HepG2 (cell line): ENCODE results near the gene PGAP3. TPM values are rescaled to one million over a fixed set of nuclear protein-coding genes. Genes with fewer than 3 reads are reported as not detected.

Source experiments
- GABPA ChIP-seq, 2 experiments: IDR thresholded peaks; 2 replicates each; pipeline ENCODE4 v1.6.1; 2011 to 2016; ENCODE audit warnings: low read depth in 2 of 2, low read length in 1 of 2, missing biosample characterization in 1 of 2, missing genetic modification characterization in 1 of 2
- MLLT10 ChIP-seq: sonication (generic); formaldehyde crosslinking; IDR thresholded peaks from 2 replicates; pipeline ENCODE4 v1.4.0; 2020; ENCODE audit warnings: missing genetic modification reagents
- MYPOP ChIP-seq: sonication (generic); formaldehyde crosslinking; IDR thresholded peaks from 2 replicates; pipeline ENCODE4 v1.8.1; 2023; ENCODE audit warnings: mild to moderate bottlenecking, moderate library complexity, missing genetic modification reagents
- NRL ChIP-seq: sonication (generic); formaldehyde crosslinking; IDR thresholded peaks from 2 replicates; pipeline ENCODE4 v1.5.0; 2020; ENCODE audit warnings: missing genetic modification reagents, mild to moderate bottlenecking, moderate library complexity, borderline replicate concordance
- PAXIP1 ChIP-seq: sonication (generic); formaldehyde crosslinking; conservative IDR thresholded peaks from 2 replicates; pipeline ENCODE4 v1.4.0; 2020; ENCODE audit warnings: mild to moderate bottlenecking, missing genetic modification reagents, moderate library complexity
- POLR2G ChIP-seq: fragments of 200-400 bp; formaldehyde crosslinking; IDR thresholded peaks from 2 replicates; pipeline ENCODE4 v1.6.1; 2018; ENCODE audit warnings: mild to moderate bottlenecking, low read depth, low read length, moderate library complexity
- PRMT3 ChIP-seq: sonication (generic); formaldehyde crosslinking; IDR thresholded peaks from 2 replicates; pipeline ENCODE4 v1.8.1; 2022; ENCODE audit warnings: low read depth, mild to moderate bottlenecking, moderate library complexity, missing genetic modification reagents, borderline replicate concordance
- SAP130 ChIP-seq: IDR thresholded peaks from 2 replicates; pipeline ENCODE4 v1.6.1; 2016; ENCODE audit warnings: low read depth
- SUZ12 ChIP-seq: fragments of 150-350 bp; IDR thresholded peaks from 2 replicates; pipeline ENCODE4 v1.6.1; 2014; ENCODE audit warnings: low read depth, low read length
- TGIF2 ChIP-seq: IDR thresholded peaks from 2 replicates; pipeline ENCODE4 v1.6.1; 2016; ENCODE audit warnings: control low read depth, missing compliant biosample characterization
- ZBTB10 ChIP-seq: sonication (generic); formaldehyde crosslinking; IDR thresholded peaks from 2 replicates; pipeline ENCODE4 v1.4.0; 2020; ENCODE audit warnings: missing genetic modification reagents, borderline replicate concordance
- ZFY ChIP-seq: sonication (generic); formaldehyde crosslinking; IDR thresholded peaks from 2 replicates; pipeline ENCODE4 v1.4.0; 2020; ENCODE audit warnings: missing genetic modification reagents
- ZNF235 ChIP-seq: sonication (generic); formaldehyde crosslinking; IDR thresholded peaks from 2 replicates; pipeline ENCODE4 v1.8.1; 2023; ENCODE audit warnings: mild to moderate bottlenecking, missing genetic modification reagents, borderline replicate concordance
- ZNF274 ChIP-seq: sonication (generic); formaldehyde crosslinking; IDR thresholded peaks from 2 replicates; pipeline ENCODE4 v1.5.1; 2020; ENCODE audit warnings: mild to moderate bottlenecking, missing genetic modification reagents
- ZNF3 ChIP-seq: IDR thresholded peaks from 2 replicates; pipeline ENCODE4 v1.7.0; 2017; ENCODE audit warnings: inconsistent platforms
- ZNF557 ChIP-seq: sonication (generic); formaldehyde crosslinking; IDR thresholded peaks from 2 replicates; pipeline ENCODE4 v1.4.0; 2020; ENCODE audit warnings: missing genetic modification reagents
- ZNF687 ChIP-seq: sonication (generic); formaldehyde crosslinking; IDR thresholded peaks from 2 replicates; pipeline ENCODE4 v1.5.1; 2020; ENCODE audit warnings: mild to moderate bottlenecking, missing genetic modification reagents, moderate library complexity
- polyA plus RNA-seq, 8 experiments: library from polyadenylated mRNA; depleted of rRNA in 3 of 8; stranded (reverse) in 7 of 8; unstranded in 1 of 8; fragments of >200 nt; fragmentation: Illumina TruSeq in 4 of 8; extraction: Trizol in 4 of 8; gene quantifications; 2 replicates each; pipeline versions ENCODE4 v1.2.1 to v1.2.3, GENCODE V29; 2011 to 2016; ENCODE audit warnings: low read depth in 4 of 8, missing spikeins in 1 of 8, mixed read lengths in 1 of 8; ENCODE audit not compliant: insufficient read depth in 1 of 8
- total RNA-seq, 5 experiments: library from RNA; depleted of rRNA; stranded (reverse); fragments of >200 nt; fragmentation: Illumina TruSeq; extraction: Trizol; gene quantifications; 2 replicates each; pipeline ENCODE4 v1.2.3, GENCODE V29; 2016; ENCODE audit warnings: low read depth in 1 of 5

Gene PGAP3
- total and polyA plus RNA-seq, 2 of the 13 experiments (the other 11 are each of a cell fraction or from before 2014, with no cell fraction given): 11.9 to 14.6 TPM

- TF ChIP-seq MYPOP (CRISPR knock-in tag) (0 out of 2 replicates have a peak, but pooled peaks have one; percentile 46), PAXIP1 (CRISPR knock-in tag) (peak; percentile 15; the same call in 1 of the 2 replicates), ZBTB10 (CRISPR knock-in tag) (no peak), ZFY (CRISPR knock-in tag) (peak; percentile 23; the same call in 1 of the 2 replicates), GABPA (IDR thresholded peaks at IDR 0.05; ENCODE audit: low read depth, low read length) (no peak), GABPA (CRISPR knock-in tag; IDR thresholded peaks at IDR 0.05; ENCODE audit: low read depth) (no peak), PRMT3 (CRISPR knock-in tag) (peak; percentile 48; the same call in 1 of the 2 replicates), ZNF274 (CRISPR knock-in tag) (peak; percentile 25; the same call in 1 of the 2 replicates), MLLT10 (no peak), ZNF687 (CRISPR knock-in tag) (peak; percentile 27; the same call in 1 of the 2 replicates), NRL (peak; percentile 69; the same call in 1 of the 2 replicates), SUZ12 (no peak), TGIF2 (0 out of 2 replicates have a peak, but pooled peaks have one; percentile 40), ZNF557 (CRISPR knock-in tag) (no peak), ZNF3 (CRISPR knock-in tag) (no peak), SAP130 (CRISPR knock-in tag) (peak; percentile 12; the same call in 1 of the 2 replicates), POLR2G (no peak), ZNF235 (CRISPR knock-in tag) (0 out of 2 replicates have a peak, but pooled peaks have one; percentile 47)
Measured at GRCh38 chr17:39701012-39701783, 13.3 kb upstream of the PGAP3 start (continued).
